ENCODE results near the gene GLIS1. TPM values are rescaled to one million over a fixed set of nuclear protein-coding genes. Genes with fewer than 3 reads are reported as not detected.

Gene GLIS1
- total and polyA plus RNA-seq, 11 donors = 0.06 to 0.35 (median 0.13) TPM; not detected in 6

- ATAC-seq (no peak), DNase-seq (peak in 3 of 5 donors; percentile 12 to 35 (median 14))
- no peak overlapping the region for H3K4me3 ChIP-seq
- TF ChIP-seq POLR2A (IDR thresholded peaks at IDR 0.05) (no peak), CTCF (IDR thresholded peaks at IDR 0.05) (no peak)
- H3K27me3 ChIP-seq = peaks cover 0 to 10% (median 0%) of the 10 kb centered on the region in 9 donors
- no peak overlapping the region for H3K27ac ChIP-seq
- 94 to 95% (median 95%) methylated on average over 11 to 14 of the region's 14 CpGs for WGBS, 4 donors
- no peaks in the 10 kb centered on the region for H3K36me3 ChIP-seq
- no peaks in the 10 kb centered on the region for H3K9me3 ChIP-seq
- intact Hi-C loops (cut with DNase I) = no loop called here
- H3K4me1 ChIP-seq = no peaks in the 10 kb centered on the region
These were observed 198.2 kb downstream of the GLIS1 start for GRCh38 chr1:53540604-53541262.

GRCh38 chr1:53539711-53540603 is 199.0 kb downstream of the GLIS1 start:
- ATAC-seq = no peak
- H3K36me3 ChIP-seq = no peaks in the 10 kb centered on the region

GRCh38 chr1:53539226-53539625 is 199.7 kb downstream of the GLIS1 start:
- no peak overlapping the region for H3K4me3 ChIP-seq
- no peak for TF ChIP-seq POLR2A (IDR thresholded peaks at IDR 0.05)
- TF ChIP-seq CTCF (IDR thresholded peaks at IDR 0.05) = no peak
- H3K36me3 ChIP-seq = no peaks in the 10 kb centered on the region
- H3K27me3 ChIP-seq = peaks cover 0 to 10% (median 0%) of the 10 kb centered on the region in 9 donors
- no peaks in the 10 kb centered on the region for H3K4me1 ChIP-seq
- H3K27ac ChIP-seq = no peak overlapping the region
- ATAC-seq (no peak), DNase-seq (no peak)
- no peaks in the 10 kb centered on the region for H3K9me3 ChIP-seq
- WGBS, 4 donors = 78 to 87% (median 85%) methylated on average over 2 of the region's 2 CpGs
- intact Hi-C loops (cut with DNase I) = no loop called here

More at GRCh38 chr1:53539711-53540603, 199.0 kb downstream of the GLIS1 start:
- Histone ChIP-seq H3K27ac (no peak overlapping the region), H3K4me1 (no peaks in the 10 kb centered on the region), H3K27me3 (peaks cover 0 to 10% (median 0%) of the 10 kb centered on the region in 9 donors), H3K9me3 (no peaks in the 10 kb centered on the region), H3K4me3 (no peak overlapping the region)
- WGBS, 4 donors = 88 to 92% (median 91%) methylated on average over 16 to 22 of the region's 22 CpGs
- DNase-seq = peak in 1 of 5 donors; percentile 40
- intact Hi-C loops (cut with DNase I) = no loop called here
- TF ChIP-seq CTCF (IDR thresholded peaks at IDR 0.05) = no peak
- no peak for TF ChIP-seq POLR2A (IDR thresholded peaks at IDR 0.05)

DNA sequence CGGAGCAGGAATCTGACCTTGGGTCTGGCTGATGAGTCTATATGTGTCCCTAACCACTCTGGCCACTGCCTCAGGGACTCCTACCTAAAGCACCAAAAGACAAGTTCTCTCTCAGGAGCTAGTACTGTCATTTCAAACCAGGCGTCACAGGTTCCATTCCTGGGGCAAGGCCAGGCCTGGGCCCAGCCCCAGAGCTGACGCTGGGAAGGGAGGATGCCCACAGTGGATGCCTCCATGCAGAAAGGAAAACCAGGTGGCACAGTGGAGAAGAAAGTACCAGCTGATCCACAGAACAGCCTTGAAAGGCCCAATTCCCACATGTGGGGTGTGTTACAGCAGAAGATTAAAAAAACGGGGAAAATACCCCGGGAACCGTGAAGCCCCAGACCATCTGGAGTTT is 202.4 kb downstream of the GLIS1 start:
- H3K4me1 ChIP-seq = no peaks in the 10 kb centered on the region
- H3K27me3 ChIP-seq = peaks cover 0 to 3% (median 0%) of the 10 kb centered on the region in 9 donors
- ATAC-seq = no peak
- TF ChIP-seq CTCF (IDR thresholded peaks at IDR 0.05) (no peak), POLR2A (IDR thresholded peaks at IDR 0.05) (no peak)
- H3K9me3 ChIP-seq = no peaks in the 10 kb centered on the region
- 79 to 87% (median 86%) methylated on average over 6 of the region's 6 CpGs for WGBS, 4 donors
- intact Hi-C loops (cut with DNase I) = no loop called here
- no peaks in the 10 kb centered on the region for H3K36me3 ChIP-seq
- H3K27ac ChIP-seq = no peak overlapping the region
- DNase-seq = no peak
- no peak overlapping the region for H3K4me3 ChIP-seq

Data from heart left ventricle (tissue), 16 donors.